Adrenal gland (tissue), 12 donors: ENCODE data around the gene ENAH. TPM values are rescaled to one million over a fixed set of nuclear protein-coding genes. Genes with fewer than 3 reads are reported as not detected.
"Not testable (repeated sequence)": the region's sequence is repeated elsewhere in the genome, so short reads cannot be mapped to it uniquely, and the experiment has no call there.

Experiments used
- DNase-seq, 7 donors: peaks; one replicate each; pipeline ENCODE4 v3.0.0-alpha.2; 2019 to 2020
- H3K27ac ChIP-seq, 5 donors: fragments of 200-600 bp; sonication (generic) in 4 of 5; 1 replicate in 3 of 5; 2 replicates in 2 of 5; pipeline versions ENCODE4 v1.5.1 to v1.8.0; 2016 to 2020; ENCODE audit warnings: mild to moderate bottlenecking in 1 of 5
- H3K27me3 ChIP-seq: fragments of 200-600 bp; 2 replicates; pipeline ENCODE4 v1.8.0; 2021
- H3K36me3 ChIP-seq, 2 donors: fragments of 200-600 bp; replicated peaks in 1 of 2; 1 replicate in 1 of 2; 2 replicates in 1 of 2; pipeline versions ENCODE4 v1.5.1 to v1.8.0; 2018 to 2022
- H3K4me1 ChIP-seq, 2 donors: fragments of 200-600 bp; replicated peaks in 1 of 2; 1 replicate in 1 of 2; 2 replicates in 1 of 2; pipeline versions ENCODE4 v1.5.1 to v1.8.0; 2018 to 2021
- H3K4me3 ChIP-seq, 4 donors: fragments of 200-600 bp; sonication (generic) in 3 of 4; one replicate each; pipeline ENCODE4 v1.5.1; 2016 to 2018
- H3K9me3 ChIP-seq, 3 donors: fragments of 200-600 bp; sonication (generic) in 1 of 3; replicated peaks in 1 of 3; 1 replicate in 2 of 3; 2 replicates in 1 of 3; pipeline versions ENCODE4 v1.5.1 to v1.8.0; 2016 to 2021
- CTCF ChIP-seq, 6 experiments: fragments of 450-650 bp in 4 of 6; fragments of 200-600 bp in 2 of 6; sonication (generic) in 1 of 6; IDR thresholded peaks; 1 replicate in 5 of 6; 2 replicates in 1 of 6; pipeline versions ENCODE4 v1.5.1 to v1.8.0; 2016 to 2021; ENCODE audit warnings: antibody characterized with exemption in 6 of 6, mild to moderate bottlenecking in 2 of 6, moderate library complexity in 1 of 6
- POLR2A ChIP-seq, 2 donors: fragments of 450-650 bp; IDR thresholded peaks; one replicate each; pipeline ENCODE4 v1.6.1; 2017; ENCODE audit warnings: antibody characterized with exemption in 2 of 2, mild to moderate bottlenecking in 2 of 2, moderate library complexity in 1 of 2
- WGBS, 4 donors: extraction: QIAGEN DNeasy Blood & Tissue Kit in 2 of 4; methylation state at CpG; one replicate each; pipeline versions ENCODE4 v1.1.5 to v1.1.7; 2013 to 2017; 5-methylcytosine and 5-hydroxymethylcytosine counted together
- intact Hi-C, 2 donors: fragments of 100-400 bp; cut with DNase I; formaldehyde crosslinking; loops; one replicate each; pipeline versions ENCODE4 v1.14.1 to v1.15.0; 2022 to 2023
- polyA plus RNA-seq, 3 donors: library from polyadenylated mRNA; stranded (reverse); fragments of 200-250 nt in 2 of 3; fragments of 350-450 nt in 1 of 3; fragmentation: Illumina TruSeq in 1 of 3; extraction: RNeasy Lipid Tissue Mini Kit (QIAGEN cat#74804) in 1 of 3; gene quantifications; one replicate each; pipeline ENCODE4 v1.2.3, GENCODE V29; 2013 to 2014
- total RNA-seq, 9 donors: library from RNA; depleted of rRNA in 4 of 9; stranded (reverse); fragments of >200 nt in 4 of 9; fragments of 120-200 nt in 1 of 9; fragmentation: NEBNext Ultra II Directional in 1 of 9; extraction: Animal tissue kit (Norgen Biotek cat#: 25700) in 1 of 9; gene quantifications; one replicate each; pipeline versions ENCODE4 v1.1.0 to v1.2.4, GENCODE V29; 2013 to 2023
- donor health status: healthy with polysubstance abuse.
- donor health status: Bipolar disorder and iron deficiency.
- donor health status: DM: yes; HTN: yes; CAD: no.
- donor health status: DM: no; HTN: no; CAD: no.
- donor health status: DM: no; HTN: no; CAD: no.
- donor health status: DM: yes; HTN: yes; CAD: no.

Gene ENAH
- total and polyA plus RNA-seq, 12 donors: 10.0 to 142 (median 71.9) TPM

GRCh38 chr1:225514671-225515081 is 138.2 kb downstream of the ENAH start:
- no peaks in the 10 kb centered on the region for H3K4me1 ChIP-seq
- H3K27ac ChIP-seq: no peak overlapping the region

DNA sequence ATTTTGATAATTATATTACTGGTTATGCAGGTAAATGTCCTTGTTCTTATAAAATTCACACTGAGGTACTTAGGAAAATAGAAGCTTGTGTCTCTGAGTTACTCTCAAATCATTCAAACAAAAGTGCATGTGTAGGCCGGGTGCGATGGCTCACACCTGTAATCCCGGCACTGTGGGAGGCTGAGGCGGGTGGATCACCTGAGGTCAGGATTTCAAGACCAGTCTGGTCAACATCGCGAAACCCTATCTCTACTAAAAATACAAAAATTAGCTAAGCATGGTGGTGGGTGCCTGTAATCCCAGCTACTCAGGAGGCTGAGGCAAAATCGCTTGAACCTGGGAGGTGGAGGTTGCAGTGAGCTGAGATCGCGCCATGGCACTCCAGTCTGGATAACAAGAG is 139.3 kb downstream of the ENAH start:
- DNase-seq, H3K36me3 ChIP-seq: not testable (repeated sequence)

More at GRCh38 chr1:225514671-225515081, 138.2 kb downstream of the ENAH start:
- H3K9me3 ChIP-seq: no peaks in the 10 kb centered on the region
- no peaks in the 10 kb centered on the region for H3K36me3 ChIP-seq
- DNase-seq: no peak
- no peaks in the 10 kb centered on the region for H3K27me3 ChIP-seq
- intact Hi-C loops: no loop called here
- WGBS, 4 donors: 60 to 87% (median 79%) methylated on average over 3 of the region's 3 CpGs
- TF ChIP-seq CTCF (IDR thresholded peaks at IDR 0.05) (no peak), POLR2A (IDR thresholded peaks at IDR 0.05) (no peak)
- H3K4me3 ChIP-seq: no peak overlapping the region

GRCh38 chr1:225511828-225512381 is 141.0 kb downstream of the ENAH start:
- 81 to 97% (median 93%) methylated on average over 4 of the region's 4 CpGs for WGBS, 4 donors
- H3K36me3 ChIP-seq: no peaks in the 10 kb centered on the region
- no peak overlapping the region for H3K27ac ChIP-seq
- DNase-seq: no peak
- H3K4me3 ChIP-seq: no peak overlapping the region
- no peak for TF ChIP-seq CTCF (IDR thresholded peaks at IDR 0.05)
- H3K9me3 ChIP-seq: no peaks in the 10 kb centered on the region
- peaks cover 0 to 4% of the 10 kb centered on the region in 2 donors for H3K4me1 ChIP-seq
- no peaks in the 10 kb centered on the region for H3K27me3 ChIP-seq
- intact Hi-C loops: no loop called here

More for the DNA sequence above, 139.3 kb downstream of the ENAH start:
- H3K27me3 ChIP-seq, H3K4me1 ChIP-seq, intact Hi-C loops, H3K27ac ChIP-seq, H3K9me3 ChIP-seq, H3K4me3 ChIP-seq: not testable (repeated sequence)
- 96 to 99% (median 98%) methylated on average over 9 of the region's 9 CpGs for WGBS, 4 donors

DNA sequence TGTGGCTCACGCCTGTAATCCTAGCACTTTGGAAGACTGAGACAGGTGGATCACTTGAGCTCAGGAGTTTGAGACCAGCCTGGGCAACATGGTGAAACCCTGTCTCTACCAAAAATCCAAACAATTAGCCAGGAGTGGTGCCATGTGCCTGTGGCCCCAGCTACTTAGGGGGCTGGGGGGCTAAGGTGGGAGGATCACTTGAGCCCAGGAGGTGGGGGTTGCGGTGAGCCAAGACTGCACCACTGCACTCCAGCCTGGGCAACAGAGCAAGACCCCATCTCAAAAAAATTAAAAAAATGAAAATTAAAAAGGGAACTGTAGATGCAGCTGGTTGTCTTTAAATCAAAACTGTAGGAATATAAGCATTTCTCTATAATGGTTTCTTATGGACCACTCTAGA is 142.2 kb downstream of the ENAH start:
- H3K27ac ChIP-seq, H3K36me3 ChIP-seq, intact Hi-C loops, H3K4me3 ChIP-seq, H3K27me3 ChIP-seq, H3K9me3 ChIP-seq, DNase-seq, H3K4me1 ChIP-seq: not testable (repeated sequence)
- WGBS, 4 donors: 97 to 100% (median 97%) methylated on average over 2 of the region's 2 CpGs

DNA sequence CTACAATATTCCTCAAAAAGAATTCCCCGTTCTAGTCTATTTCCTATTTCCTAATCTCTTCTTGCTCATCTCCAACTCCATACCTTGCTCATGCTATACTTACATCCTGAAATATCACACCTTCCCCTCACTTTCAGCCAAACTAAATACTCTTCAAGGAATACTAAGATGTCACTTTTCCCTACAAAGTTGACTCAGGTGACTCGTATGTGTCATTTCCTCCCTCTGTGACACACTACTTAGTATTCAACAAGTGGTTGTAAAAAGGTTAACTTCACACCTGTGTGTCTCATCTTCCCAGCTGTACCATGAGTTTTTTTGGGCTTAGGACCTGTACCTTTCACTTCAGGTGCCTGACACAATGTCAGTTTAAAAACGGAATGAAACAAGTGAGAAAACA is 143.2 kb downstream of the ENAH start:
- no peak overlapping the region for H3K27ac ChIP-seq

More for the DNA sequence above, 143.2 kb downstream of the ENAH start:
- DNase-seq: no peak
- Histone ChIP-seq H3K4me3 (no peak overlapping the region), H3K27me3 (no peaks in the 10 kb centered on the region), H3K4me1 (peaks cover 0 to 4% of the 10 kb centered on the region in 2 donors), H3K36me3 (no peaks in the 10 kb centered on the region), H3K9me3 (no peaks in the 10 kb centered on the region)
- intact Hi-C loops: no loop called here
- 90 to 94% (median 93%) methylated on average over 3 of the region's 3 CpGs for WGBS, 4 donors
- TF ChIP-seq POLR2A (IDR thresholded peaks at IDR 0.05) (no peak), CTCF (IDR thresholded peaks at IDR 0.05) (no peak)
